Gastrocnemius medialis (tissue), 4 donors: ENCODE data around the gene TLCD2.

ENCODE experiments used
- POLR2A ChIP-seq, 2 donors: fragments of 450-650 bp; IDR thresholded peaks; one replicate each; pipeline ENCODE4 v1.6.1; 2017; ENCODE audit warnings: antibody characterized with exemption in 2 of 2, mild to moderate bottlenecking in 2 of 2, moderate library complexity in 2 of 2
- TF ChIP-seq, protein P1 (sequence below), 5 experiments: fragments of 450-650 bp in 3 of 5; fragments of 200-600 bp in 2 of 5; sonication (generic) in 2 of 5; IDR thresholded peaks in 4 of 5; conservative IDR thresholded peaks in 1 of 5; 1 replicate in 4 of 5; 2 replicates in 1 of 5; pipeline ENCODE4 v1.5.1; 2016 to 2019; ENCODE audit warnings: antibody characterized with exemption in 5 of 5, mild to moderate bottlenecking in 3 of 5, moderate library complexity in 3 of 5

DNA sequence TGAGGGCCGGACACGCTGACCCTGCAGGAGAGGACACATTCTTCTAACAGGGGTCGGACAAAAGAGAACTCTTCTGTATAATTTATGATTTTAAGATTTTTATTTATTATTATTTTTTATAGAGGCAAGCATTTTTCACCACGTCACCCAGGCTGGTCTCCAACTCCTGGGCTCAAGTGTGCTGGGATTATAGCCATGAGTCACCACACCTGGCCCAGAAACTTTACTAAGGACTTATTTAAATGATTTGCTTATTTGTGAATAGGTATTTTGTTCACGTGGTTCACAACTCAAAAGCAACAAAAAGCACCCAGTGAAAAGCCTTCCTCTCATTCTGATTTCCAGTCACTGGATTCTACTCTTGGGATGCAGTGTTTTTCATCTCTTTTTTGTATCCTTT, 49.4 kb upstream of the TLCD2 start:
- TF ChIP-seq, protein P1, sequence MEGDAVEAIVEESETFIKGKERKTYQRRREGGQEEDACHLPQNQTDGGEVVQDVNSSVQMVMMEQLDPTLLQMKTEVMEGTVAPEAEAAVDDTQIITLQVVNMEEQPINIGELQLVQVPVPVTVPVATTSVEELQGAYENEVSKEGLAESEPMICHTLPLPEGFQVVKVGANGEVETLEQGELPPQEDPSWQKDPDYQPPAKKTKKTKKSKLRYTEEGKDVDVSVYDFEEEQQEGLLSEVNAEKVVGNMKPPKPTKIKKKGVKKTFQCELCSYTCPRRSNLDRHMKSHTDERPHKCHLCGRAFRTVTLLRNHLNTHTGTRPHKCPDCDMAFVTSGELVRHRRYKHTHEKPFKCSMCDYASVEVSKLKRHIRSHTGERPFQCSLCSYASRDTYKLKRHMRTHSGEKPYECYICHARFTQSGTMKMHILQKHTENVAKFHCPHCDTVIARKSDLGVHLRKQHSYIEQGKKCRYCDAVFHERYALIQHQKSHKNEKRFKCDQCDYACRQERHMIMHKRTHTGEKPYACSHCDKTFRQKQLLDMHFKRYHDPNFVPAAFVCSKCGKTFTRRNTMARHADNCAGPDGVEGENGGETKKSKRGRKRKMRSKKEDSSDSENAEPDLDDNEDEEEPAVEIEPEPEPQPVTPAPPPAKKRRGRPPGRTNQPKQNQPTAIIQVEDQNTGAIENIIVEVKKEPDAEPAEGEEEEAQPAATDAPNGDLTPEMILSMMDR (IDR thresholded peaks at IDR 0.05 in 4 of 5, conservative IDR thresholded peaks at IDR 0.05 in 1 of 5) = no peak
- no peak for TF ChIP-seq POLR2A (IDR thresholded peaks at IDR 0.05)
